HepG2 (cell line): Measurements from ENCODE around the gene AJM1. TPM values are rescaled to one million over a fixed set of nuclear protein-coding genes. Genes with fewer than 3 reads are reported as not detected.

Experiments used
- ATF3 ChIP-seq: sonication (generic); formaldehyde crosslinking; IDR thresholded peaks from 2 replicates; pipeline ENCODE4 v1.4.0; 2020; ENCODE audit warnings: missing genetic modification reagents
- BRCA1 ChIP-seq: sonication (generic); formaldehyde crosslinking; IDR thresholded peaks from 2 replicates; pipeline ENCODE4 v1.4.0; 2020; ENCODE audit warnings: missing genetic modification reagents
- CBX2 ChIP-seq, 2 experiments: fragments of 200-600 bp in 1 of 2; sonication (generic); formaldehyde crosslinking in 1 of 2; IDR thresholded peaks; 2 replicates each; pipeline versions ENCODE4 v1.7.0 to v1.8.1; 2018 to 2022; ENCODE audit warnings: low read depth in 2 of 2, low read length in 1 of 2, mild to moderate bottlenecking in 1 of 2, missing genetic modification reagents in 1 of 2
- DRAP1 ChIP-seq: IDR thresholded peaks from 2 replicates; pipeline ENCODE4 v1.6.1; 2016; ENCODE audit warnings: missing genetic modification reagents, missing compliant biosample characterization
- GMEB2 ChIP-seq: IDR thresholded peaks from 2 replicates; pipeline ENCODE4 v1.6.1; 2016; ENCODE audit warnings: missing biosample characterization, missing genetic modification reagents, low read depth
- HNF1A ChIP-seq, 2 experiments: sonication (generic) in 1 of 2; formaldehyde crosslinking in 1 of 2; IDR thresholded peaks; 2 replicates each; pipeline versions ENCODE4 v1.4.0 to v1.6.1; 2016 to 2020; ENCODE audit warnings: borderline replicate concordance in 1 of 2, low read depth in 1 of 2, mild to moderate bottlenecking in 1 of 2, missing genetic modification reagents in 1 of 2
- MZF1 ChIP-seq: sonication (generic); formaldehyde crosslinking; IDR thresholded peaks from 2 replicates; pipeline ENCODE4 v1.8.1; 2023; ENCODE audit warnings: mild to moderate bottlenecking, missing genetic modification reagents, borderline replicate concordance
- NAIF1 ChIP-seq: sonication (generic); formaldehyde crosslinking; IDR thresholded peaks from 2 replicates; pipeline ENCODE4 v1.5.0; 2020; ENCODE audit warnings: mild to moderate bottlenecking, missing genetic modification reagents, borderline replicate concordance
- NCOA2 ChIP-seq: sonication (generic); formaldehyde crosslinking; IDR thresholded peaks from 2 replicates; pipeline ENCODE4 v1.8.0; 2022; ENCODE audit warnings: inconsistent platforms
- NR1H2 ChIP-seq: sonication (generic); formaldehyde crosslinking; IDR thresholded peaks from 2 replicates; pipeline ENCODE4 v1.8.1; 2022; ENCODE audit warnings: low read depth, missing genetic modification reagents, borderline replicate concordance
- PBX2 ChIP-seq: IDR thresholded peaks from 2 replicates; pipeline ENCODE4 v1.6.1; 2016; ENCODE audit warnings: control low read depth
- POGZ ChIP-seq: sonication (generic); formaldehyde crosslinking; IDR thresholded peaks from 2 replicates; pipeline ENCODE4 v1.4.0; 2020; ENCODE audit warnings: mild to moderate bottlenecking, missing genetic modification reagents
- RCOR2 ChIP-seq: IDR thresholded peaks from 2 replicates; pipeline ENCODE4 v1.6.1; 2016; ENCODE audit warnings: missing biosample characterization, missing genetic modification reagents
- REPIN1 ChIP-seq: sonication (generic); formaldehyde crosslinking; IDR thresholded peaks from 2 replicates; pipeline ENCODE4 v1.8.0; 2022; ENCODE audit warnings: missing genetic modification reagents, low read depth, mild to moderate bottlenecking, borderline replicate concordance
- SIX4 ChIP-seq: sonication (generic); formaldehyde crosslinking; IDR thresholded peaks from 2 replicates; pipeline ENCODE4 v1.4.0; 2020; ENCODE audit warnings: missing genetic modification reagents
- SP140L ChIP-seq: sonication (generic); formaldehyde crosslinking; IDR thresholded peaks from 2 replicates; pipeline ENCODE4 v1.4.0; 2020; ENCODE audit warnings: missing genetic modification reagents, borderline replicate concordance
- SYNCRIP ChIP-seq: fragments of 200-400 bp; formaldehyde crosslinking; IDR thresholded peaks from 2 replicates; pipeline ENCODE4 v1.6.1; 2018; ENCODE audit warnings: mild to moderate bottlenecking, low read depth, low read length; ENCODE audit not compliant: insufficient read depth
- TEAD3 ChIP-seq: optimal IDR thresholded peaks from 2 replicates; pipeline ENCODE3; 2016; ENCODE audit warnings: borderline replicate concordance
- ZBTB42 ChIP-seq: sonication (generic); formaldehyde crosslinking; IDR thresholded peaks from 2 replicates; pipeline ENCODE4 v1.5.0; 2020; ENCODE audit warnings: mild to moderate bottlenecking, missing genetic modification reagents
- ZNF567 ChIP-seq: sonication (generic); formaldehyde crosslinking; IDR thresholded peaks from 2 replicates; pipeline ENCODE4 v1.8.1; 2023; ENCODE audit warnings: mild to moderate bottlenecking, missing genetic modification reagents, borderline replicate concordance
- ZSCAN25 ChIP-seq: sonication (generic); formaldehyde crosslinking; IDR thresholded peaks from 2 replicates; pipeline ENCODE4 v1.8.0; 2022; ENCODE audit warnings: mild to moderate bottlenecking, missing genetic modification reagents
- polyA plus RNA-seq, 8 experiments: library from polyadenylated mRNA; depleted of rRNA in 3 of 8; stranded (reverse) in 7 of 8; unstranded in 1 of 8; fragments of >200 nt; fragmentation: Illumina TruSeq in 4 of 8; extraction: Trizol in 4 of 8; gene quantifications; 2 replicates each; pipeline versions ENCODE4 v1.2.1 to v1.2.3, GENCODE V29; 2011 to 2016; ENCODE audit warnings: low read depth in 4 of 8, missing spikeins in 1 of 8, mixed read lengths in 1 of 8; ENCODE audit not compliant: insufficient read depth in 1 of 8
- total RNA-seq, 5 experiments: library from RNA; depleted of rRNA; stranded (reverse); fragments of >200 nt; fragmentation: Illumina TruSeq; extraction: Trizol; gene quantifications; 2 replicates each; pipeline ENCODE4 v1.2.3, GENCODE V29; 2016; ENCODE audit warnings: low read depth in 1 of 5

AJM1 gene
- total and polyA plus RNA-seq, 2 of the 13 experiments (the other 11 are each of a cell fraction or from before 2014, with no cell fraction given), result 1.1 to 1.2 TPM

- TF ChIP-seq ATF3 (CRISPR knock-in tag), result no peak
- TF ChIP-seq GMEB2, result no peak
- no peak for TF ChIP-seq PBX2 (CRISPR knock-in tag)
- no peak for TF ChIP-seq MZF1 (CRISPR knock-in tag)
- TF ChIP-seq REPIN1 (CRISPR knock-in tag), result 0 out of 2 replicates have a peak, but pooled peaks have one; percentile 43
- no peak for TF ChIP-seq BRCA1 (CRISPR knock-in tag)
- peak; percentile 78 for TF ChIP-seq TEAD3 (CRISPR knock-in tag)
- no peak for TF ChIP-seq SP140L (CRISPR knock-in tag)
- TF ChIP-seq POGZ (CRISPR knock-in tag), result 0 out of 2 replicates have a peak, but pooled peaks have one; percentile 44
- 0 out of 2 replicates have a peak, but pooled peaks have one; percentile 34 for TF ChIP-seq ZBTB42 (CRISPR knock-in tag)
- TF ChIP-seq SIX4, result no peak
- 0 out of 2 replicates have a peak, but pooled peaks have one; percentile 15 for TF ChIP-seq NCOA2 (CRISPR knock-in tag)
- TF ChIP-seq ZSCAN25, result 0 out of 2 replicates have a peak, but pooled peaks have one; percentile 56
- no peak for TF ChIP-seq NAIF1
- no peak for TF ChIP-seq DRAP1 (CRISPR knock-in tag)
- TF ChIP-seq RCOR2 (CRISPR knock-in tag), result no peak
- TF ChIP-seq ZNF567 (CRISPR knock-in tag), result no peak
- TF ChIP-seq HNF1A (IDR thresholded peaks at IDR 0.05; ENCODE audit: low read depth), result no peak
- peak; percentile 73; the same call in 1 of the 2 replicates for TF ChIP-seq HNF1A (CRISPR knock-in tag; IDR thresholded peaks at IDR 0.05; ENCODE audit: borderline replicate concordance)
- TF ChIP-seq CBX2 (IDR thresholded peaks at IDR 0.05; ENCODE audit: low read depth, low read length), result no peak
- TF ChIP-seq CBX2 (CRISPR knock-in tag; IDR thresholded peaks at IDR 0.05; ENCODE audit: low read depth), result no peak
- TF ChIP-seq SYNCRIP, result no peak
- TF ChIP-seq NR1H2 (CRISPR knock-in tag), result no peak
These were observed 1.2 kb upstream of the AJM1 start (continued) for GRCh38 chr9:136840877-136841645.
